HCT116 (cell line): ENCODE data around the gene GEMIN4. TPM values are rescaled to one million over a fixed set of nuclear protein-coding genes. Genes with fewer than 3 reads are reported as not detected.

Source experiments
- ATAC-seq: fragments of 200-7000 bp; cut with Tn5 transposase; 2 replicates; pipeline ENCODE4 v1.9.1; 2020; ENCODE audit warnings: mild to moderate bottlenecking, moderate library complexity
- BruUV-seq: library from RNA; stranded (reverse); fragments of 400-500 nt; replicated peaks from 2 replicates; lab custom pipeline; 2021; lab: Mats Ljungman, UMichigan
- CTCF ChIA-PET: fragments of 300-600 bp; sonication (Branson Sonifier 250); formaldehyde crosslinking; loops from one replicate; lab custom pipeline; 2021; ENCODE audit warnings: antibody characterized with exemption; lab: Charles Lee
- POLR2A ChIA-PET: fragments of 300-600, 350-600 bp; sonication (Branson Sonifier 250); formaldehyde crosslinking; loops from one replicate; lab custom pipeline; 2021; ENCODE audit warnings: antibody characterized with exemption; lab: Charles Lee
- RAD21 ChIA-PET, 2 experiments: fragments of 300-600 bp; sonication (Branson Sonifier 250); formaldehyde crosslinking; loops; one replicate each; lab custom pipeline; 2023; ENCODE audit warnings: low total read pairs in 2 of 2; ENCODE audit not compliant: uncharacterized antibody in 2 of 2, unreplicated experiment in 2 of 2, low non-redundant PET in 1 of 2; lab: Charles Lee
- DNase-seq: peaks from one replicate; pipeline ENCODE4 v3.0.0-alpha.2; 2010; ENCODE audit warnings: low read depth, low spot score
- H2AFZ ChIP-seq: fragments of 200-600 bp; shearing (Covaris generic), sonication (generic); 2 replicates; pipeline ENCODE4 v1.6.1; 2017; ENCODE audit warnings: low read depth, mixed run types, mixed read lengths, antibody characterized with exemption, low read length; ENCODE audit not compliant: poor library complexity, severe bottlenecking
- H3K27ac ChIP-seq: 2 replicates; pipeline ENCODE4 v1.5.1; 2012; ENCODE audit warnings: low read depth, low read length
- H3K27me3 ChIP-seq: fragments of 200-600 bp; sonication (generic); 2 replicates; pipeline ENCODE4 v1.6.1; 2016; ENCODE audit warnings: mixed run types, low read length, mixed read lengths; ENCODE audit not compliant: insufficient read depth
- H3K36me3 ChIP-seq, 2 experiments: fragments of 200-500 bp in 1 of 2; fragments of 200-600 bp in 1 of 2; sonication (Bioruptor generic) in 1 of 2; sonication (generic) in 1 of 2; 2 replicates each; pipeline versions ENCODE4 v1.5.1 to v1.6.1; 2014 to 2016; ENCODE audit warnings: low read length in 2 of 2, inconsistent platforms in 1 of 2, mixed read lengths in 1 of 2, mixed run types in 1 of 2; ENCODE audit not compliant: insufficient read depth in 2 of 2, control insufficient read depth in 1 of 2
- H3K4me1 ChIP-seq, 2 experiments: fragments of 200-600 bp in 1 of 2; sonication (generic) in 1 of 2; 2 replicates each; pipeline versions ENCODE4 v1.5.1 to v1.6.1; 2012 to 2017; ENCODE audit warnings: low read length in 2 of 2, inconsistent platforms in 1 of 2, mild to moderate bottlenecking in 1 of 2, mixed read lengths in 1 of 2, mixed run types in 1 of 2, moderate library complexity in 1 of 2; ENCODE audit not compliant: insufficient read depth in 2 of 2, control insufficient read depth in 1 of 2
- H3K4me2 ChIP-seq: fragments of 200-600 bp; sonication (generic); 2 replicates; pipeline ENCODE4 v1.6.1; 2017; ENCODE audit warnings: mixed run types, low read length, mixed read lengths
- H3K4me3 ChIP-seq, 2 experiments: fragments of 200-600 bp in 1 of 2; sonication (generic) in 1 of 2; replicated peaks in 1 of 2; 2 replicates each; pipeline ENCODE4 v1.5.1; 2011 to 2016; ENCODE audit warnings: low read length in 2 of 2, control low read depth in 1 of 2, low read depth in 1 of 2, mild to moderate bottlenecking in 1 of 2, mixed read lengths in 1 of 2, mixed run types in 1 of 2
- H3K79me2 ChIP-seq: fragments of 200-600 bp; sonication (generic); 2 replicates; pipeline ENCODE4 v1.6.1; 2017; ENCODE audit warnings: mild to moderate bottlenecking, mixed run types, low read length, moderate library complexity, mixed read lengths; ENCODE audit not compliant: insufficient read depth
- H3K9ac ChIP-seq: fragments of 200-600 bp; sonication (generic); 2 replicates; pipeline ENCODE4 v1.6.1; 2016; ENCODE audit warnings: low read length, mixed read lengths
- H3K9me2 ChIP-seq: fragments of 200-600 bp; sonication (generic), shearing (Covaris generic); 2 replicates; pipeline ENCODE4 v1.6.1; 2017; ENCODE audit warnings: mixed run types, mild to moderate bottlenecking, moderate library complexity; ENCODE audit not compliant: insufficient read depth
- H3K9me3 ChIP-seq, 2 experiments: fragments of 200-500 bp in 1 of 2; fragments of 200-600 bp in 1 of 2; sonication (Bioruptor generic) in 1 of 2; sonication (generic) in 1 of 2; 2 replicates each; pipeline ENCODE4 v1.6.1; 2014 to 2017; ENCODE audit warnings: low read length in 2 of 2, mixed read lengths in 2 of 2, inconsistent platforms in 1 of 2, low read depth in 1 of 2, mild to moderate bottlenecking in 1 of 2, mixed run types in 1 of 2, moderate library complexity in 1 of 2; ENCODE audit not compliant: control insufficient read depth in 1 of 2, insufficient read depth in 1 of 2
- H4K20me1 ChIP-seq: fragments of 200-600 bp; sonication (generic), shearing (Covaris generic); 2 replicates; pipeline ENCODE4 v1.6.1; 2017; ENCODE audit warnings: mixed run types, mild to moderate bottlenecking, moderate library complexity; ENCODE audit not compliant: insufficient read depth
- CTCF ChIP-seq, 3 experiments: fragments of 200-600 bp in 1 of 3; sonication (generic) in 1 of 3; IDR thresholded peaks in 2 of 3; conservative IDR thresholded peaks in 1 of 3; 2 replicates each; pipeline ENCODE4 v1.5.1; 2012 to 2017; ENCODE audit warnings: low read depth in 2 of 3, low read length in 2 of 3, antibody characterized with exemption in 1 of 3, borderline replicate concordance in 1 of 3, control low read depth in 1 of 3, mild to moderate bottlenecking in 1 of 3, mixed read lengths in 1 of 3, mixed run types in 1 of 3, moderate library complexity in 1 of 3; ENCODE audit not compliant: insufficient read depth in 1 of 3
- EZH2phosphoT487 ChIP-seq: fragments of 200-600 bp; IDR thresholded peaks from 2 replicates; pipeline ENCODE4 v1.6.1; 2018; ENCODE audit warnings: antibody characterized with exemption, borderline replicate concordance
- FOSL1 ChIP-seq: IDR thresholded peaks from 2 replicates; pipeline ENCODE4 v1.6.1; 2012; ENCODE audit warnings: low read depth
- POLR2AphosphoS5 ChIP-seq: IDR thresholded peaks from 2 replicates; pipeline ENCODE4 v1.6.1; 2011; ENCODE audit warnings: mild to moderate bottlenecking, low read depth, low read length, moderate library complexity
- SIN3A ChIP-seq: IDR thresholded peaks from 2 replicates; pipeline ENCODE4 v1.6.1; 2012; ENCODE audit warnings: low read depth
- SRF ChIP-seq: IDR thresholded peaks from 2 replicates; pipeline ENCODE4 v1.6.1; 2012; ENCODE audit warnings: low read depth
- TCF7L2 ChIP-seq: IDR thresholded peaks from 2 replicates; pipeline ENCODE4 v1.7.0; 2011; ENCODE audit warnings: borderline replicate concordance, inconsistent platforms; ENCODE audit not compliant: insufficient read depth, insufficient read length; ENCODE audit errors: extremely low read depth
- ZBTB33 ChIP-seq: IDR thresholded peaks from 2 replicates; pipeline ENCODE4 v1.6.1; 2011; ENCODE audit warnings: mild to moderate bottlenecking, low read length, moderate library complexity; ENCODE audit not compliant: insufficient replicate concordance; ENCODE audit errors: extremely low read depth
- ZFX ChIP-seq: fragments of 450-650 bp; IDR thresholded peaks from 2 replicates; pipeline ENCODE4 v1.6.1; 2017
- ZNF274 ChIP-seq: fragments of 200-500 bp; sonication (Bioruptor generic); IDR thresholded peaks from 2 replicates; pipeline ENCODE4 v1.6.1; 2014; ENCODE audit warnings: mild to moderate bottlenecking, low read depth, low read length, inconsistent platforms
- intact Hi-C: fragments of 100-400 bp; cut with micrococcal nuclease; formaldehyde crosslinking; loops from 2 replicates; pipeline ENCODE4 v1.10.0; 2022
- total RNA-seq: library from RNA; stranded (reverse); gene quantifications from one replicate; pipeline ENCODE4 v1.2.1, GENCODE V29; 2021; ENCODE audit not compliant: unreplicated experiment

Gene GEMIN4
- total RNA-seq, 1 experiment from 2014 or later, result 53.2 TPM

GRCh38 chr17:801660-802059 is 49.6 kb upstream of the GEMIN4 start:
- CTCF ChIA-PET, result interaction anchor here (1.2 kb wide), 1 partner anchor 179 kb away, joined by 4 read pairs; no protein-coding TSS in a partner anchor

GRCh38 chr17:800446-801242 is 48.6 kb upstream of the GEMIN4 start:
- POLR2A ChIA-PET, result no interaction called here
- ATAC-seq, result no peak
- no TSS peak for BruUV-seq

More at GRCh38 chr17:801660-802059, 49.6 kb upstream of the GEMIN4 start:
- no peaks in the 10 kb centered on the region for H3K27me3 ChIP-seq
- no peak overlapping the region for H2AFZ ChIP-seq
- RAD21 ChIA-PET, result no interaction called here
- no peak for ATAC-seq
- H3K36me3 ChIP-seq, result peaks cover 3 to 8% of the 10 kb centered on the region in 2 experiments; a peak in 2 of 4 replicates
- H3K9me3 ChIP-seq, result no peaks in the 10 kb centered on the region
- BruUV-seq, result no TSS peak
- intact Hi-C loops, result no loop called here
- H3K79me2 ChIP-seq, result no peaks in the 10 kb centered on the region
- TF ChIP-seq ZFX, result no peak
- TF ChIP-seq, all 23 proteins: peak for 0
- DNase-seq, result no peak
- Histone ChIP-seq H4K20me1 (no peaks in the 10 kb centered on the region), H3K27ac (no peak overlapping the region), H3K4me2 (no peak overlapping the region), H3K9me2 (no peaks in the 10 kb centered on the region), H3K9ac (no peak overlapping the region), H3K4me1 (no peaks in the 10 kb centered on the region), H3K4me3 (no peak overlapping the region)
- POLR2A ChIA-PET, result no interaction called here

More at GRCh38 chr17:800446-801242, 48.6 kb upstream of the GEMIN4 start:
- Histone ChIP-seq H3K4me1 (no peaks in the 10 kb centered on the region), H3K4me3 (no peak overlapping the region), H3K27ac (no peak overlapping the region), H3K27me3 (no peaks in the 10 kb centered on the region), H3K79me2 (no peaks in the 10 kb centered on the region), H3K36me3 (peaks cover 3 to 8% of the 10 kb centered on the region in 2 experiments; a peak in 2 of 4 replicates), H3K9me2 (no peaks in the 10 kb centered on the region), H2AFZ (no peak overlapping the region), H3K4me2 (no peak overlapping the region), H3K9me3 (no peaks in the 10 kb centered on the region), H4K20me1 (no peaks in the 10 kb centered on the region), H3K9ac (no peak overlapping the region)
- intact Hi-C loops, result no loop called here
- ChIA-PET CTCF (interaction anchor here (1.2 kb wide), 1 partner anchor 180 kb away, joined by 4 read pairs; no protein-coding TSS in a partner anchor), RAD21 (no interaction called here)
- TF ChIP-seq POLR2AphosphoS5 (no peak), EZH2phosphoT487 (no peak), SIN3A (no peak), ZFX (no peak), TCF7L2 (no peak), FOSL1 (no peak), ZBTB33 (no peak), ZNF274 (no peak), CTCF (IDR thresholded peaks at IDR 0.05 in 2 of 3, conservative IDR thresholded peaks at IDR 0.05 in 1 of 3; ENCODE audit: borderline replicate concordance in 1 of 3, insufficient read depth in 1 of 3, low read depth in 2 of 3, low read length in 2 of 3) (no peak), SRF (no peak)
- no peak for DNase-seq
